Stimulated activated CD4-positive, alpha-beta T cell treated with anti-CD3 and anti-CD28 coated beads, Interleukin-1b, Interleukin-23, amount 100 ng/mL, for 48 hours (primary cell): ENCODE measurements around the gene CNOT10.

Source experiments
- DNase-seq: peaks from one replicate; pipeline ENCODE4 v3.0.0-alpha.2; 2020

CNOT10 gene

GRCh38 chr3:32819551-32820348 is 134.8 kb downstream of the CNOT10 start:
- no peak for DNase-seq

DNA sequence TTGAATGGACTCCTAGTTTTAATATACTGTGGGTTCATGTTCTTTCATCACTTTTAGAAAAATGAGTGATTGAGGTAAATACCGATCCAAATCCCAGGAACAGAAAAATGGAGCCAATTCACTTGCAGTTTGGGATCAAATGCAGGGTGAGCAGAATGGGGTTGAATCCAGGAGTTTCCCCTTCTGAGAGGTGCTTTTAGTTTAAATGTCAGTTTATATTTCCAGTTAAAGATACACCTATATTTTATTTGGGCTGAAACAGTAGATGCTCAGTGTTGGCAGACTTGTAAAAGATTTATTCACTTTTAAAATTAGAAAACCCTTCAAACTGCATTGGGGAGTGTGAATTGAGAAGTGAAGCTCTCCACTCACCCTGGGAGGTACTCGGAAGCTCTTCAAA is 135.4 kb downstream of the CNOT10 start:
- no peak for DNase-seq

DNA sequence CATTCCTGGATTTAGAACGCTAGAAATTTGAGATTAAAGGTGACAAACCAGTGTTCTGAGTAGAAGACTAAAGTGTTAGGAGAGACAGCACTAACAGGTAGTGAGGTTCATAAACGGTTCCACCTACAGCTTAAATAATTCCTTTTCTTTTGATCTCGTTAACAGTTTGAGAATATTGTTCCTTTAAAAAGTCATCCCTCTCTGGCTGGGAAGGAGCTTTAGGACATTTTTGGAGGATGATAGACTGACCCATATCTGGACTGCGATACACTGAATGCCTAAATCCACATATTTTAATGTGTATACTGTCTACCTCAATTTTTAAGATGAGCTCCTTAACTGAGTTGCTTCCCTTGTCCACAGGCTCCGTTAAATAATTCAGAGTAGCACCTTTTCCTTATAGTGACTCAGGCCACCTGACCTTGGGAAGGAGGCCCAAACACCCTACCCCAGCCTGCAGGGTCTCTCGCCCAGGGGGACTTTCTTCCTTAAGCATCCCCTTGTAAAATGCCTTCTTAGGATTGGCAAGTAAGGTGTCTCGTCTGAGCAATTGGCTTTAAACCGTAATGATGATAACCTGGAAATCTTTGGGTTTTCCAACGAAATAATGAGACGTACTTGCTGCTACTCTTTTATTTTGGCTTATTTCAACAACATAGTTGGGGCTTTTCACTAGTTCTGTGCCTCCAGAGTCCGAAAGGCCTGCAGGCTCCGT is 136.1 kb downstream of the CNOT10 start:
- DNase-seq: no peak

DNA sequence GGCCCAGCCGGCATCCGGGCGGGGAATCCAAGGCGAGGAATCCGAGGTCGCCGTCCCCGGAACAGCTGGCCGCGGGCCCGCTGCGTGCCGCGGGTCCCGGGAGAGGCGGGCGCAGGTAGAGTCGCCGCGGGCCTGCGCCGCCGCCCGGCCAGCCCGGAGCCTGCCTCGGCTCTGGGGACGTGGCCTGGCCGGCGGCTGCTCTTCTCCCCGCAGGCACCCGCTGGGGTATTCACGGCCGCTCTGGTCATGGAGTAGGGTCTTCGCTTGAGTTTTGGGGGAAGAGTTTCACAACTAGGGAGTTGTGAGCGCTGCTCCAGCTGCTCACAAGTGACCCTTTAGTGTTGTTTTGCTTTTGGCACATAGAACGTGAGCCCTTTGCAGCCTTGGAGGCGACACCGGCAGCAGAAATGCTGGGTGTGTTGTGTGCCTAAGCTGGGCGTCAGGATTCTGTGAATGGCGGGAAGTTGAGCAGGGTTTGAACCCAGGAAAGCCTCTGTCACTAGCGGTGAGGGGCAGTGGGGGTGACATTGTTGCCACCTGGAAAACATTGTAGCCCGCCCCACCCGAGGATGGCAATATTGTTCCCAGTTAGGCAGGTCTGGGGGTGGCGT is 136.8 kb downstream of the CNOT10 start:
- DNase-seq: no peak

DNA sequence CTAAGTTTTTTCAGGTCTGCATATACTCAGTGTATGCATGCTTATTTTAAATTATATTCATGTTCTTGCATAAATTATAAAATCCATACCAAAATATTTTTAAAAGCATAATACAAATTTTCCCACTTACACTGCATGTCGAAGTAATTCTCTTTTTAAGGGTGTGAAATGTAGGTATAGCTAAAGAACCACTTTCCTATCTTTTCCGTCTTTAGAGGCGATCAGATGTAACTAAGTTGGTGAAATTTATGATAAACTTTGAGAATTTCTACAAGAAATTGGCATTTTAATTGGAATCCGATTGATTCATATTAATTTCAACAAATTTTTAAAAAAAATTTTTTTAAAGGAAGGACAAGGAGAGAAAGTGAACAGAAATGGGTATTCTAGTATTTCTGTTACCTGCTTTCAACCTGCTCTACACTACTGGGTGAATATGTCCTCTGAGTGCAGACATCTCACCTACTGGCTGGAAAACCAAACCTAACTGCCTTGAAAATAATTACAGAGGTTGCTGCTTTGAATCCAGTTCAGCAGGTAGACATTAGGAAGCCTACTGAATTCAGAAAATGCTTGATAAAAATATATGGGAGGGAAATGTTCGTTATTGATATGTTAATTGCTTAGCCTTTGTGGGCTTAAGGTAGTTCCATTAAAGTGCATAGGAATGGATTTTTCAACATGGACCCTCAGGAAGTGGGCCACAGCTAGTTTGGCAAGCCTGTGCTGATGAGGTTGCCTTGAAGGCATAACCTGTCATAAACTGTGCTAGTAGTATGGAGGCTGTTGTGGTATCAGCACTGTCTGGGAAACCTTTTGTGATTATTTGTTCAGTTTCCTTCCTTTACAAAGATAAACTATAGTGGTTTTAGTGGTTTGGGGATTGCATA is 137.9 kb downstream of the CNOT10 start:
- DNase-seq: no peak
